HepG2 (cell line): ENCODE measurements around the gene MEX3D. TPM values are rescaled to one million over a fixed set of nuclear protein-coding genes. Genes with fewer than 3 reads are reported as not detected.

Source experiments
- ATAC-seq: fragments of 200-7000 bp; cut with Tn5 transposase; 3 replicates; pipeline ENCODE4 v1.9.1; 2020; ENCODE audit warnings: mild to moderate bottlenecking, moderate library complexity
- BruUV-seq: library from RNA; stranded (reverse); fragments of 400-500 nt; replicated peaks from 2 replicates; lab custom pipeline; 2021; lab: Mats Ljungman, UMichigan
- CTCF ChIA-PET: fragments of 300-600 bp; formaldehyde crosslinking; extraction: SDS; loops from one replicate; lab custom pipeline; 2021; ENCODE audit warnings: low total read pairs, inconsistent platforms, low intra/inter-chr PET ratio; lab: Yijun Ruan, JAX
- POLR2A ChIA-PET: fragments of 350-600 bp; sonication (Branson Sonifier 250); formaldehyde crosslinking; loops from one replicate; lab custom pipeline; 2020; ENCODE audit warnings: antibody characterized with exemption, inconsistent platforms; lab: Yijun Ruan, JAX
- DNase-seq: peaks from one replicate; pipeline ENCODE4 v3.0.0-alpha.2; 2015; ENCODE audit warnings: low spot score
- FAIRE-seq: peaks from 3 replicates; lab custom pipeline; 2011; peaks lifted over from hg19 to GRCh38; lab: Jason Lieb, UNC
- H2AFZ ChIP-seq: one replicate; pipeline ENCODE4 v1.6.1; 2011; ENCODE audit warnings: low read length, inconsistent platforms
- H3K27ac ChIP-seq: fragments of 300-600 bp; 3 replicates; pipeline ENCODE4 v1.8.0; 2011; ENCODE audit warnings: mixed run types, mild to moderate bottlenecking, mixed read lengths, low read length, inconsistent platforms; ENCODE audit not compliant: insufficient read depth; ENCODE audit errors: extremely low read length
- H3K27me3 ChIP-seq, 2 experiments: fragments of 200-600 bp in 1 of 2; 2 replicates in 1 of 2; 3 replicates in 1 of 2; pipeline versions ENCODE4 v1.6.0 to v1.8.0; 2011; ENCODE audit warnings: low read length in 2 of 2, mild to moderate bottlenecking in 2 of 2, moderate library complexity in 2 of 2, inconsistent platforms in 1 of 2; ENCODE audit not compliant: insufficient read depth in 2 of 2, control insufficient read depth in 1 of 2
- H3K36me3 ChIP-seq, 2 experiments: fragments of 200-600 bp in 1 of 2; replicated peaks in 1 of 2; 2 replicates in 1 of 2; 3 replicates in 1 of 2; pipeline versions ENCODE4 v1.5.1 to v1.8.0; 2011; ENCODE audit warnings: low read length in 2 of 2, inconsistent platforms in 1 of 2; ENCODE audit not compliant: insufficient read depth in 2 of 2, control insufficient read depth in 1 of 2
- H3K4me1 ChIP-seq: 2 replicates; pipeline ENCODE4 v1.5.1; 2012; ENCODE audit warnings: low read length, inconsistent platforms; ENCODE audit not compliant: insufficient read depth
- H3K4me2 ChIP-seq: 2 replicates; pipeline ENCODE4 v1.6.0; 2011; ENCODE audit warnings: low read depth, low read length, inconsistent platforms
- H3K4me3 ChIP-seq, 3 experiments: fragments of 200-600 bp in 1 of 3; sonication (generic), shearing (Covaris generic) in 1 of 3; replicated peaks in 1 of 3; 2 replicates each; pipeline ENCODE4 v1.5.1; 2011 to 2016; ENCODE audit warnings: low read length in 3 of 3, inconsistent platforms in 2 of 3, low read depth in 2 of 3, mild to moderate bottlenecking in 2 of 3, control low read depth in 1 of 3, mixed read lengths in 1 of 3; ENCODE audit not compliant: insufficient read depth in 1 of 3
- H3K79me2 ChIP-seq: one replicate; pipeline ENCODE4 v1.6.1; 2011; ENCODE audit warnings: low read length, inconsistent platforms; ENCODE audit not compliant: insufficient read depth
- H3K9ac ChIP-seq: 2 replicates; pipeline ENCODE4 v1.6.0; 2011; ENCODE audit warnings: mild to moderate bottlenecking, low read depth, low read length, inconsistent platforms; ENCODE audit not compliant: insufficient read depth
- H3K9me3 ChIP-seq: 2 replicates; pipeline ENCODE4 v1.5.1; 2012; ENCODE audit warnings: mild to moderate bottlenecking, low read length
- H4K20me1 ChIP-seq: 2 replicates; pipeline ENCODE4 v1.6.0; 2011; ENCODE audit warnings: inconsistent platforms, mild to moderate bottlenecking, low read length, moderate library complexity; ENCODE audit not compliant: insufficient read depth
- CBFB ChIP-seq: sonication (generic); formaldehyde crosslinking; IDR thresholded peaks from 2 replicates; pipeline ENCODE4 v1.4.0; 2020; ENCODE audit warnings: missing genetic modification reagents
- CBX1 ChIP-seq: IDR thresholded peaks from one replicate; pipeline ENCODE4 v1.6.1; 2016; ENCODE audit warnings: antibody characterized with exemption, low read depth
- GPN1 ChIP-seq: sonication (generic); formaldehyde crosslinking; IDR thresholded peaks from 2 replicates; pipeline ENCODE4 v1.5.1; 2020; ENCODE audit warnings: missing genetic modification reagents, borderline replicate concordance
- KAT8 ChIP-seq: IDR thresholded peaks from 2 replicates; pipeline ENCODE4 v1.6.1; 2016; ENCODE audit warnings: missing genetic modification reagents, missing compliant biosample characterization
- KDM3A ChIP-seq: IDR thresholded peaks from 2 replicates; pipeline ENCODE4 v1.6.1; 2018; ENCODE audit warnings: low read depth, missing compliant biosample characterization
- LRRFIP1 ChIP-seq: sonication (generic); formaldehyde crosslinking; conservative IDR thresholded peaks from 2 replicates; pipeline ENCODE4 v1.4.0; 2020; ENCODE audit warnings: missing genetic modification reagents
- NFRKB ChIP-seq: fragments of 450-650 bp; IDR thresholded peaks from 2 replicates; pipeline ENCODE4 v1.6.1; 2017
- RFX1 ChIP-seq: fragments of 450-650 bp; IDR thresholded peaks from 2 replicates; pipeline ENCODE4 v1.6.1; 2017
- SP2 ChIP-seq: sonication (generic); formaldehyde crosslinking; IDR thresholded peaks from 2 replicates; pipeline ENCODE4 v1.5.1; 2020; ENCODE audit warnings: mild to moderate bottlenecking, missing genetic modification reagents
- THAP11 ChIP-seq: IDR thresholded peaks from 2 replicates; pipeline ENCODE4 v1.6.1; 2016; ENCODE audit warnings: missing biosample characterization, missing genetic modification reagents
- ZNF589 ChIP-seq: sonication (generic); formaldehyde crosslinking; conservative IDR thresholded peaks from 2 replicates; pipeline ENCODE4 v1.8.0; 2022; ENCODE audit warnings: mild to moderate bottlenecking, moderate library complexity, missing genetic modification reagents
- ZNF883 ChIP-seq: sonication (generic); formaldehyde crosslinking; IDR thresholded peaks from 2 replicates; pipeline ENCODE4 v1.5.1; 2020; ENCODE audit warnings: mild to moderate bottlenecking, missing genetic modification reagents; ENCODE audit errors: not compliant biosample characterization
- ZSCAN31 ChIP-seq: sonication (generic); formaldehyde crosslinking; IDR thresholded peaks from 2 replicates; pipeline ENCODE4 v1.5.0; 2020; ENCODE audit warnings: low read depth, mild to moderate bottlenecking, missing genetic modification reagents
- WGBS: methylation state at CpG from one replicate; pipeline ENCODE4 v1.1.6; 2017; ENCODE audit warnings: low lambda C conversion rate; 5-methylcytosine and 5-hydroxymethylcytosine counted together
- in situ Hi-C: cut with HindIII; loops from 2 replicates; pipeline ENCODE4 v1.10.0; 2017; ENCODE audit warnings: low pct_unique_long_range_greater_than_20kb; ENCODE audit not compliant: extremely low pct_ligation_motif_present
- intact Hi-C: fragments of 100-400 bp; cut with micrococcal nuclease; formaldehyde crosslinking; loops from one replicate; pipeline ENCODE4 v1.10.0; 2022; ENCODE audit not compliant: unreplicated experiment
- polyA plus RNA-seq, 8 experiments: library from polyadenylated mRNA; depleted of rRNA in 3 of 8; stranded (reverse) in 7 of 8; unstranded in 1 of 8; fragments of >200 nt; fragmentation: Illumina TruSeq in 4 of 8; extraction: Trizol in 4 of 8; gene quantifications; 2 replicates each; pipeline versions ENCODE4 v1.2.1 to v1.2.3, GENCODE V29; 2011 to 2016; ENCODE audit warnings: low read depth in 4 of 8, missing spikeins in 1 of 8, mixed read lengths in 1 of 8; ENCODE audit not compliant: insufficient read depth in 1 of 8
- total RNA-seq, 5 experiments: library from RNA; depleted of rRNA; stranded (reverse); fragments of >200 nt; fragmentation: Illumina TruSeq; extraction: Trizol; gene quantifications; 2 replicates each; pipeline ENCODE4 v1.2.3, GENCODE V29; 2016; ENCODE audit warnings: low read depth in 1 of 5
- TF ChIP-seq, protein P1 (sequence below): sonication (generic); formaldehyde crosslinking; conservative IDR thresholded peaks from 2 replicates; pipeline ENCODE4 v1.4.0; 2020; ENCODE audit warnings: mild to moderate bottlenecking, missing genetic modification reagents, moderate library complexity

The MEX3D gene
- total and polyA plus RNA-seq, 2 of the 13 experiments (the other 11 are each of a cell fraction or from before 2014, with no cell fraction given): 3.6 to 17.1 TPM

- no peak for TF ChIP-seq GPN1
- TF ChIP-seq KAT8: no peak
- TF ChIP-seq CBFB (CRISPR knock-in tag): no peak
- TF ChIP-seq KDM3A (CRISPR knock-in tag): no peak
- TF ChIP-seq SP2 (CRISPR knock-in tag): no peak
Observed at GRCh38 chr19:1549332-1549945, 18.7 kb downstream of the MEX3D start (continued).

DNA sequence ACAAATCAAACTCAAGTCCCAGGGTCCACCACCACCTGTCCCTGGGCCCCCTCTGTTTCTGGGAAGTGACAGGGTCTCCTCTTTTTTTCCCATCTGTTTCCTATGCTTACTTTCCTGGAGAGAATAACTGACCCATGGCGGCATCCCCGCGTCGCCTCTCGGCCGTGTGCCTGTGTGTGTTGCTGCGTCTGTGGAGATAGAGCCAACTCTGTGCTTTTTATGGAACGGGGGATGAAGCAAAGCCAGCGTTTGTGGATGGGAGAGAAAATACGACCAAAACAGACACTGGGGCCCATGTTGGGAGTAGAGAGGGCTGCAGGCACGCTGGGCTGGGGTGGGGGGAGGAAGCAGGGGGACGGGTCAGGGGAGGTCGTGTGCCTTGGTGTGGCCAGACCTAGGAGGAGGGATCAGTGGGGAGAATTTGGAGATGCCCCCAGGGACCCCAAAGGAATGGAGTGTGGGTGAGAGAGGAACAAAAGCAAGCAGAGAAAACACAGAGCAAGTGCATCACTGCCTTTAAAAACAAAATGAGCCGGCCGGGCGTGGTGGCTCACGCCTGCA is 27.7 kb downstream of the MEX3D start:
- H3K4me1 ChIP-seq: peaks cover 8% of the 10 kb centered on the region
- in situ Hi-C loops: no loop called here
- POLR2A ChIA-PET: no interaction called here
- TF ChIP-seq, protein P1, sequence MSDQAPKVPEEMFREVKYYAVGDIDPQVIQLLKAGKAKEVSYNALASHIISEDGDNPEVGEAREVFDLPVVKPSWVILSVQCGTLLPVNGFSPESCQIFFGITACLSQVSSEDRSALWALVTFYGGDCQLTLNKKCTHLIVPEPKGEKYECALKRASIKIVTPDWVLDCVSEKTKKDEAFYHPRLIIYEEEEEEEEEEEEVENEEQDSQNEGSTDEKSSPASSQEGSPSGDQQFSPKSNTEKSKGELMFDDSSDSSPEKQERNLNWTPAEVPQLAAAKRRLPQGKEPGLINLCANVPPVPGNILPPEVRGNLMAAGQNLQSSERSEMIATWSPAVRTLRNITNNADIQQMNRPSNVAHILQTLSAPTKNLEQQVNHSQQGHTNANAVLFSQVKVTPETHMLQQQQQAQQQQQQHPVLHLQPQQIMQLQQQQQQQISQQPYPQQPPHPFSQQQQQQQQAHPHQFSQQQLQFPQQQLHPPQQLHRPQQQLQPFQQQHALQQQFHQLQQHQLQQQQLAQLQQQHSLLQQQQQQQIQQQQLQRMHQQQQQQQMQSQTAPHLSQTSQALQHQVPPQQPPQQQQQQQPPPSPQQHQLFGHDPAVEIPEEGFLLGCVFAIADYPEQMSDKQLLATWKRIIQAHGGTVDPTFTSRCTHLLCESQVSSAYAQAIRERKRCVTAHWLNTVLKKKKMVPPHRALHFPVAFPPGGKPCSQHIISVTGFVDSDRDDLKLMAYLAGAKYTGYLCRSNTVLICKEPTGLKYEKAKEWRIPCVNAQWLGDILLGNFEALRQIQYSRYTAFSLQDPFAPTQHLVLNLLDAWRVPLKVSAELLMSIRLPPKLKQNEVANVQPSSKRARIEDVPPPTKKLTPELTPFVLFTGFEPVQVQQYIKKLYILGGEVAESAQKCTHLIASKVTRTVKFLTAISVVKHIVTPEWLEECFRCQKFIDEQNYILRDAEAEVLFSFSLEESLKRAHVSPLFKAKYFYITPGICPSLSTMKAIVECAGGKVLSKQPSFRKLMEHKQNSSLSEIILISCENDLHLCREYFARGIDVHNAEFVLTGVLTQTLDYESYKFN (CRISPR knock-in tag): no peak
- no peak for TF ChIP-seq CBX1
- TF ChIP-seq THAP11 (CRISPR knock-in tag): no peak
- TF ChIP-seq RFX1: no peak
- no peak for TF ChIP-seq ZSCAN31 (CRISPR knock-in tag)
- no peak for TF ChIP-seq ZNF883 (CRISPR knock-in tag)
- TF ChIP-seq ZNF589 (CRISPR knock-in tag): no peak
- TF ChIP-seq LRRFIP1: no peak
- TF ChIP-seq NFRKB: no peak

More for the DNA sequence above, 27.7 kb downstream of the MEX3D start:
- no peak overlapping the region for H3K4me3 ChIP-seq
- intact Hi-C loops: loop anchor here (10.0 kb wide), 2 partner anchors 54 to 224 kb away; partner anchors contain the start of gene MBD3
- no peaks in the 10 kb centered on the region for H3K36me3 ChIP-seq
- H3K27ac ChIP-seq: no peak overlapping the region
- CTCF ChIA-PET: no interaction called here
- no peaks in the 10 kb centered on the region for H3K79me2 ChIP-seq
- DNase-seq (no peak), FAIRE-seq (no peak), ATAC-seq (no peak)
- H3K4me2 ChIP-seq: no peak overlapping the region
- BruUV-seq: no TSS peak
- no peaks in the 10 kb centered on the region for H3K9me3 ChIP-seq
- no peak overlapping the region for H3K9ac ChIP-seq
- H3K27me3 ChIP-seq: no peaks in the 10 kb centered on the region
- no peak overlapping the region for H2AFZ ChIP-seq
- 75% methylated on average over 17 of the region's 17 CpGs for WGBS
- H4K20me1 ChIP-seq: no peaks in the 10 kb centered on the region
